OCI-LY1 (cell line): ENCODE results near the gene TEX9.

Experiments
- H2AFZ ChIP-seq: fragments of 200-600 bp; sonication (generic), shearing (Covaris generic); 2 replicates; pipeline ENCODE4 v1.6.0; 2014; ENCODE audit warnings: antibody characterized with exemption, mild to moderate bottlenecking, low read length
- H3F3A ChIP-seq: fragments of 200-600 bp; sonication (generic), shearing (Covaris generic); 2 replicates; pipeline ENCODE4 v1.6.0; 2014; ENCODE audit warnings: mild to moderate bottlenecking, antibody characterized with exemption, low read length, moderate library complexity; ENCODE audit not compliant: insufficient read depth
- H3K27ac ChIP-seq: fragments of 200-600 bp; sonication (generic); 2 replicates; pipeline ENCODE4 v1.5.1; 2014; ENCODE audit warnings: low read length, mixed run types, mild to moderate bottlenecking, low read depth; ENCODE audit not compliant: poor library complexity, severe bottlenecking
- H3K27me3 ChIP-seq: fragments of 200-600 bp; sonication (generic); 2 replicates; pipeline ENCODE4 v1.6.0; 2014; ENCODE audit warnings: antibody characterized with exemption, mild to moderate bottlenecking, low read length, moderate library complexity; ENCODE audit not compliant: insufficient read depth
- H3K36me3 ChIP-seq: fragments of 200-600 bp; sonication (generic); 2 replicates; pipeline ENCODE4 v1.6.1; 2014; ENCODE audit warnings: mild to moderate bottlenecking, antibody characterized with exemption, low read length, moderate library complexity, mixed read lengths; ENCODE audit not compliant: insufficient read depth
- H3K4me1 ChIP-seq: fragments of 200-600 bp; sonication (generic); 2 replicates; pipeline ENCODE4 v1.5.1; 2014; ENCODE audit warnings: mild to moderate bottlenecking, low read length, moderate library complexity; ENCODE audit not compliant: insufficient read depth, severe bottlenecking
- H3K4me2 ChIP-seq: fragments of 200-600 bp; sonication (generic), shearing (Covaris generic); 2 replicates; pipeline ENCODE4 v1.6.1; 2014; ENCODE audit warnings: low read length
- H3K4me3 ChIP-seq: fragments of 200-600 bp; sonication (generic); 2 replicates; pipeline ENCODE4 v1.5.1; 2014; ENCODE audit warnings: low read length, low read depth, mild to moderate bottlenecking, mixed read lengths; ENCODE audit not compliant: poor library complexity, severe bottlenecking
- H3K79me2 ChIP-seq: fragments of 200-600 bp; shearing (Covaris generic); 2 replicates; pipeline ENCODE4 v1.6.1; 2016; ENCODE audit warnings: mixed run types, low read length, mixed read lengths; ENCODE audit not compliant: insufficient read depth
- H3K9ac ChIP-seq: fragments of 200-600 bp; sonication (generic), shearing (Covaris generic); 2 replicates; pipeline ENCODE4 v1.6.1; 2014; ENCODE audit warnings: mild to moderate bottlenecking, low read length, mixed read lengths
- H3K9me2 ChIP-seq: fragments of 200-600 bp; sonication (generic), shearing (Covaris generic); 2 replicates; pipeline ENCODE4 v1.6.1; 2014; ENCODE audit warnings: low read depth, mild to moderate bottlenecking, low read length, mixed read lengths
- H3K9me3 ChIP-seq: fragments of 200-600 bp; shearing (Covaris generic); 2 replicates; pipeline ENCODE4 v1.6.1; 2014; ENCODE audit warnings: low read length, mixed read lengths
- H4K20me1 ChIP-seq: fragments of 200-600 bp; sonication (generic), shearing (Covaris generic); 2 replicates; pipeline ENCODE4 v1.6.0; 2016; ENCODE audit warnings: mild to moderate bottlenecking, low read length; ENCODE audit not compliant: insufficient read depth
- EZH2 ChIP-seq: fragments of 200-600 bp; sonication (generic), shearing (Covaris generic); IDR thresholded peaks from 2 replicates; pipeline ENCODE4 v1.8.0; 2017; ENCODE audit warnings: borderline replicate concordance, mixed run types, mild to moderate bottlenecking, antibody characterized with exemption, low read length, moderate library complexity, mixed read lengths
- TF ChIP-seq, protein P1 (sequence below): fragments of 200-600 bp; sonication (generic), shearing (Covaris generic); IDR thresholded peaks from 2 replicates; pipeline ENCODE4 v1.5.1; 2017; ENCODE audit warnings: mild to moderate bottlenecking, antibody characterized with exemption, low read length, moderate library complexity, mixed read lengths

The TEX9 gene

DNA sequence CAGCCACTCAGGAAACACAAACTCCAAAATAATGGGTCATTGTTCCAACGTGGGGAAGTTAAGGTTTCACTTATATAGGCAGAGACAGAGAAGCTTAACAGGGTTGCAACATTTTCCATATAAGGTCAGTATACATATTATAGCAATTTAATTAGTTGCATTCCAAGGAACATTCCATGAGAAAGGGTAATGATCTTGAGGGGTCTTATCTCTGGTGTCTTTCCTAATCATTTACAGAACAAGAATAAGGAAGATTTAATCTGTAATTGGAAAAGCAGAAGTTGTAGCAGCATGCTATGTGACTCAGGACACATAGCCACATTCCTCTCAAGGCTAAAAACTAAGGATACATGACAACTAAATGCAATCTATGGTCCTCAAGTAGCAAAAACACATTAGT, 94.8 kb downstream of the TEX9 start:
- Histone ChIP-seq H3K9me2 (no peaks in the 10 kb centered on the region), H3K4me2 (no peak overlapping the region), H3F3A (no peaks in the 10 kb centered on the region), H3K9me3 (no peaks in the 10 kb centered on the region), H3K27ac (no peak overlapping the region), H3K4me1 (peaks cover 36% of the 10 kb centered on the region), H3K79me2 (no peaks in the 10 kb centered on the region), H2AFZ (no peak overlapping the region), H3K36me3 (peaks cover 12% of the 10 kb centered on the region), H3K27me3 (no peaks in the 10 kb centered on the region), H3K4me3 (no peak overlapping the region), H4K20me1 (no peaks in the 10 kb centered on the region), H3K9ac (no peak overlapping the region)
- TF ChIP-seq, protein P1, sequence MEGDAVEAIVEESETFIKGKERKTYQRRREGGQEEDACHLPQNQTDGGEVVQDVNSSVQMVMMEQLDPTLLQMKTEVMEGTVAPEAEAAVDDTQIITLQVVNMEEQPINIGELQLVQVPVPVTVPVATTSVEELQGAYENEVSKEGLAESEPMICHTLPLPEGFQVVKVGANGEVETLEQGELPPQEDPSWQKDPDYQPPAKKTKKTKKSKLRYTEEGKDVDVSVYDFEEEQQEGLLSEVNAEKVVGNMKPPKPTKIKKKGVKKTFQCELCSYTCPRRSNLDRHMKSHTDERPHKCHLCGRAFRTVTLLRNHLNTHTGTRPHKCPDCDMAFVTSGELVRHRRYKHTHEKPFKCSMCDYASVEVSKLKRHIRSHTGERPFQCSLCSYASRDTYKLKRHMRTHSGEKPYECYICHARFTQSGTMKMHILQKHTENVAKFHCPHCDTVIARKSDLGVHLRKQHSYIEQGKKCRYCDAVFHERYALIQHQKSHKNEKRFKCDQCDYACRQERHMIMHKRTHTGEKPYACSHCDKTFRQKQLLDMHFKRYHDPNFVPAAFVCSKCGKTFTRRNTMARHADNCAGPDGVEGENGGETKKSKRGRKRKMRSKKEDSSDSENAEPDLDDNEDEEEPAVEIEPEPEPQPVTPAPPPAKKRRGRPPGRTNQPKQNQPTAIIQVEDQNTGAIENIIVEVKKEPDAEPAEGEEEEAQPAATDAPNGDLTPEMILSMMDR: no peak
- TF ChIP-seq EZH2: no peak

- no peak overlapping the region for H3K4me3 ChIP-seq
- H3K79me2 ChIP-seq: no peaks in the 10 kb centered on the region
- H3K9me2 ChIP-seq: no peaks in the 10 kb centered on the region
- TF ChIP-seq, protein P1: no peak
- H3K27me3 ChIP-seq: no peaks in the 10 kb centered on the region
- no peaks in the 10 kb centered on the region for H3F3A ChIP-seq
- peaks cover 44% of the 10 kb centered on the region for H3K4me1 ChIP-seq
- peak overlapping the region; percentile 32 for H3K27ac ChIP-seq
- H3K9me3 ChIP-seq: no peaks in the 10 kb centered on the region
- no peaks in the 10 kb centered on the region for H4K20me1 ChIP-seq
- H3K4me2 ChIP-seq: no peak overlapping the region
- no peak overlapping the region for H3K9ac ChIP-seq
- peaks cover 12% of the 10 kb centered on the region for H3K36me3 ChIP-seq
- H2AFZ ChIP-seq: no peak overlapping the region
These were observed 95.7 kb downstream of the TEX9 start for GRCh38 chr15:56460947-56461346.

- Histone ChIP-seq H3K4me2 (peak within 1 kb of the TSS; percentile 87), H4K20me1 (no peaks in the 10 kb centered on the region), H3K9ac (peak within 1 kb of the TSS; percentile 78), H3K27me3 (no peaks in the 10 kb centered on the region), H3K27ac (peak within 1 kb of the TSS; percentile 41), H2AFZ (peak within 1 kb of the TSS; percentile 77; the same call in 1 of the 2 replicates), H3F3A (no peaks in the 10 kb centered on the region), H3K4me1 (peaks cover 61% of the 10 kb centered on the region), H3K9me2 (no peaks in the 10 kb centered on the region), H3K79me2 (no peaks in the 10 kb centered on the region), H3K9me3 (no peaks in the 10 kb centered on the region), H3K36me3 (no peaks in the 10 kb centered on the region; the same call in none of the 2 replicates), H3K4me3 (peak within 1 kb of the TSS; percentile 77)
- TF ChIP-seq, protein P1: no peak
- no peak for TF ChIP-seq EZH2
These were observed 99.8 kb downstream of the TEX9 start, which contains the start of gene MNS1 for GRCh38 chr15:56464893-56465520. MNS1 (minus strand) TSS chr15:56465137; CDS start chr15:56464972, 165 bp downstream.
